Neural progenitor cell (in vitro differentiated cells): ENCODE results near the gene RRP1.

Experiments used
- CTCF ChIP-seq: fragments of 200-600 bp; sonication (generic); IDR thresholded peaks from 2 replicates; pipeline ENCODE4 v1.5.1; 2017; ENCODE audit warnings: antibody characterized with exemption, mild to moderate bottlenecking
- EZH2 ChIP-seq: fragments of 200-600 bp; sonication (generic); IDR thresholded peaks from 2 replicates; pipeline ENCODE4 v1.6.1; 2017; ENCODE audit warnings: antibody characterized with exemption, mild to moderate bottlenecking, moderate library complexity
- EZH2phosphoT487 ChIP-seq: fragments of 200-600 bp; sonication (generic); IDR thresholded peaks from 2 replicates; pipeline ENCODE4 v1.6.1; 2017; ENCODE audit warnings: antibody characterized with exemption

GRCh38 chr21:43809346-43809799, 20.0 kb downstream of the RRP1 start:
- no peak for TF ChIP-seq CTCF
- TF ChIP-seq EZH2, result no peak
- no peak for TF ChIP-seq EZH2phosphoT487
